SW 1271 (cell line): ENCODE data around the gene TFB2M.

Source experiments
- DNase-seq, 2 experiments: peaks; one replicate each; lab custom pipeline; 2025; lab: John Stamatoyannopoulos, UW

TFB2M gene

DNA sequence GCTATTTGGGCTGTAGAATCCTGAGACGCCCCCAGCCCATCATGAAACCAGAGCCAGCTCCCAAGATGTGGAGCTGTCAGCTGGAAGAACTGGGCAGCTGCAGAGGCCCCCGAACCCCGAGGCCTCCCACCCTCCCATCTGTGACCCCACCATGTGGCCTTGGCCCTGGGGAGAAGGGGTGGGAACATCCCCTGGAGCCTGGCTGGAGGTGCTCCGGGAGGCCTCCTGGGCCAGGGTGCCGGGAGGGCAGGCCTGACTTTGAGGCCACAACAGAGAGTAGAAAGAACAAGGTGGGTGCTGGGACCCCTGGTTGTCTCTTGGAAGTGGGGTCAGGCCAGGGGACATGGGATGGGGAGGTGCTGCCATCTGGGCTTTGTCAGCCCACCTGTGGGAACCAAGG lies 53.0 kb downstream of the TFB2M start:
- no peak for DNase-seq

DNA sequence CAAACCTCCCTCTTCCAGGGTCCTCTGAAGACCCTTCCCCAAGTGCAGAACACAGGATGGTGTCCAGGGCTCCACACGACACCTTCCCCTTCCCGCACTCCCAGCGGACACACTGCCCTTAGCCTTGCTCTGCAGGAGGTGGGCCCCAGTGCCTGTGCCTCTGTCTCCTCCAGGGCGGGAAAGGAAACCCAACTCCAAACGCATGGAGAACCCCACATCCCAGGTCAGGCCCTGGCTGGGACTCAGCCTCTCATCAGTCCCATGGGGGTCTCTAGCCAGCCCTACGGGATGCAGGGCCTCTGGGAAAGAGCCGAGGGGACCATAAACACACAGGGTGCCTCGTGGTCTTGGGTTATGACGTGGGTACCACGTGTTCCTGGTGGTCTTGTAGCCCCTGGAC lies 53.4 kb downstream of the TFB2M start:
- no peak for DNase-seq

DNA sequence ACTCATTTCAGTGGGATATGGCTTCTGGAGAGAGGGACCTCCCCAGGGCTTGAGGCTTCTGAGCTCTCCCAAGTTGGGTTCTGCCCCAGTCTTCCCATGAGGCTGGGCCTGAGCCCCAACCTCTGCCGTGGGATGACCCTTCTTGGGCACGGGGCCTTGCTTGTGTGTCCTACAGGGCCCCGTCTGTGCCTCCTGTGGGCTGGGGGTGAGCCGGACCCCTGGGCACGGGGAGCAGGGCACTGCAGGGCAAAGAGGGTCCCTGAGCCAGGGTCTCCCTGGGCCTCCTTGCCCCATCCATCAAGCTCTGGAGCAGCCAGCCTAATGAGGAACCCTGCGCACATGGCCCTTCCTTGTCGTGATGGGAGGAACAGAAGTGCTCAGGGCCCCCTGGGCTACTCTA lies 53.8 kb downstream of the TFB2M start:
- no peak for DNase-seq

DNA sequence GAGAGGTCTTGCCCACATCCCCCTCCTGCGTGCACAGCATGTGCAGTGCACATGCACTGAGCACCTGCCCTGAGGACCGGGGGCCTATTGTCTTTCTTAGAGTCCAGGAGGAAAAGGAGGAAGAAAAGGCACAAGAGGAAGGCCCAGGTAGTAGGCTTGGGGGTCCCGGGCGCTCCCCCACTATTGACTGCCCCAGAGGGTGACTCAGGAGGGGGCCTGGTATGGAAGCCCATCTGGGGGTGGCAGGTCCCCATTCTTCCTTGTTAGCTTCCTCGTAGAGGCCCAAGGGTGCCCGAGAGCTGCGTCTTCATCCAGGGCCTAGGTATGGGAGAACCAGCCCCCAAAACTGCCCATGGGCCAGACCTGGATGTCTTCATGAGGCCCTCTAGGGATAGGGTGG lies 54.9 kb downstream of the TFB2M start:
- DNase-seq, result no peak

DNA sequence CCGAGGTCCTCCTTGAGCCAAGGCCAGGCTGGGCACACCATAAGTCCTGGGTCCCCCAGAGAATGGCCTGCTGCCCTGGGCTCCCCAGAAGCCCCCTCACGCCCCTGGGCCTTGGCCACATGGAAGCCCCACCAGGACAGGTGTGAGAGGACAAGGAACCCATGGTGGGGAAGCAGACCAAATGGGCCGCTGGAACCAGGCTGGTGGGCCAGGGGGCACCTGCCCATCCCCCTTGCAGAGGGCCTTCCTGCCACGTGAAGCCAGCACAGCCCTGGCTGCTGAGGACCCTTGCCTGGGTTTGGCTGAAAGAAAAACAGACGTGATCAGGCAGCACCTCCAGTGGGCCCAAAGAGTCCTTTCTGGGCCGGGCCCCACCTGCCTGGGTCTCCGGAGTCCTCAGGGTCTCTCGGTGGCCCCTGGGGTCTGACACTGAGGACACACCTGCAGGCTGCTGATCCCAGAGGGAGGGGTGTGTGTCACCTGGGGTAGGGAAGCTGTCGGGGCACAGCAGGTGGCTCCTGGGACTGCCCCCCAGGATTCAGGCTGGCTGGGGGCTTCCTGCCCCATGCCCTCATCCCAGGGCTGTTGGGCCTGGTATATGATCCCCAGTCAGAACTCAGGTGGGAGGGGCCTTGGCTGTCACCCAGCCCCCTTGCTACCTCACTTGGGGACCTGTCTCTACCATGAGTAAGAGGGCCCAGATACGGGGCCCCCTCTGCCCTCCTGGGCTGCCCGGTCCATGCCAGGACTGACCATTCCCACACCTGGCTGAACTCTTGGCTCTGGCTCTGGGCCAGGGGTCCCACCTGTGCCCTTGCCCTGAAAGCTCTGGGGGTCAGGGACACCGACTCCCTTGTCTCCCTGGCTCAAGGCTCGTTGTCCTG lies 55.7 kb downstream of the TFB2M start:
- no peak for DNase-seq

DNA sequence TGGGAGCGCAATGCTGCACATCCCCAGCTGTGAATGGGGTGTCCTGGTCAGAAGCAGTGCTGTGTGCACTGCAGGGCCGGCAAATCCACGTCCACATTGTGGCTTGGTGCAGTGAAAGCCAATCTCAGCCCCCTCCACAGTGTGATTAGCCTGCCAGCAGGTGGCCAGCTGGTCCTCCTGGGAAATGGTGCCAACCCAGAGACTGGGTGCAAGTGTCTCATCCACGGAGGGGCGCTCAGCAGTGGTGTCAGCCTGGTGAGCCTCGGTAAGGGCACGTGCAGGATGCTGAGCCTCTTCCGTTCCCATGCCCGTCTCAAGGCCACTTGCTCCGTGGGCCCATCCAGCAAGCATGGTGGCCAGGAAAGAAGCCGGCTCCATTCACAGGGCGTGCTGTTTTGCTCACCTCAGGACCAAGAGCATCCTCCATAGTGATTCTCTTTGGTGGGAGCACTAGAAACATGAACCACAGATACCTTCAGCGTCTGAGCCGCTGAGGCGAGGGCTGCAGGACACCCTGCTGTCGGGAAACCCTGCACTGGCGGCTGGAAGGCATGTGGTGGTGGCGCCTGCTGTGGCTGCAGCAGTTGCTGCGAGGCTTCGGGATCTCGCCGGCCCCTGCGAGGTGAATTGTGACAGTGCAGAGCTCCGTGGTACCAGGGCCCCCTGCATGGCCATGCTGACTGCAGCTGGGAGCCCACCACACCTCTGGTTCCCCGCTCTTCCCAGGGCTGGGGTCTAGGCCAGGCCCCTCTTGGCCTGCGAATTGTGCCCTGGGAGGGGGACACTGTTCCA lies 57.0 kb downstream of the TFB2M start:
- no peak for DNase-seq

DNA sequence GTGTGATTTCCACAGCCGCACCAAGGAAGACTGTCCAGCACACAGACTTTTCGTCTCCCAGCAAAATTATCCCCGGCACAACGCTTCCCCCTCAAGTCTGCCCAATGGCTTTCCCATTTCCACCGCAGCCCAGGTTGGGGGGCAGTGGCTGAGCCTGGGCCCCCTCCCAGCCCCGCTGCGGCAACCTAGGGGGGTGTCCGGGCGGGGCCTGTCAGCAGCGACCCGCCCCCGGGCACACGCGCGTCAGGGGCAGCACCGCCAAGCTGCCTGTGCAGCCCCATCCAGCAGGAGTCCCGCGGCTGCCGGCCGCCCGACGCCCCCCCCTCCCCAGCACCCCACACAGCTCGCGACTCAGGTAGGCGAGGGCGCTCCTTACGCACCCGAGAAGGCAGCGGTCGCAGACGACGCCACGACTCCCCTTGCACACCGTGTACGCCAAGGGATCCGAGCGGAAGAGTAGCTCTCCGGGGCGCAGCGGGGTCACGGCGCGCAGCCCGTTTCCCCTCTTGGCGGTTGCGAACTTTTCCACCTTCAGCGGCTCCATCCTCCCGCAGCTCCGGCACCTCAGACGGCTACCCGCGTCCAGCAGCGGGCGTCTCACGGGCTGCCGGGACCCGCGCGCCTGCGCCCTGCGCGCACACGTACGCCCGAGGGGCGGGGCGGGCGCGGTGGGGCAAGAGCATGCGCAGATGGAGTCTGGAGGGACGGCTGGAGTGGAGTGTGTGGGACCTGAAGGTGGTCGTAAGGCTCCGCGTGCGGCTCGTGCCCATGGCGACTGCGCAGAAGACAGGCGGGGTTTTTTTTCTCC lies 59.2 kb downstream of the TFB2M start, which contains the start of gene SMYD3:
Gene SMYD3 (minus strand): TSS at position 606 of the 808 bp plus-strand sequence.
- DNase-seq, result peak; percentile 85 to 89

DNA sequence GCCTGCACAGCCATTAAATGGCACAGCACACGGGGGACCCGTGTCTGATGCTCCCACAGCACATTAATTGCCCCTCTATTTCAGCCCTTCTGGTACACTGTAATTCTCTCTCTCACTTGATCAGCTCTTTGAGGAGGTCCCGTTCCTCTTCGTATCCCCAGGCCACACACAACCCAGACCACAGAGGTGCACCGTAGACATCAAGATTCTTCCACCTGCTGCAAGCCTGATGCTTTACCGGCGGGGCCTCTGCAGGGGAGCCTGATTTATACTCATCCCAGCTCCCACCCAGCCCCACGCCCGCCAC lies 59.7 kb downstream of the TFB2M start:
- no peak for DNase-seq

DNA sequence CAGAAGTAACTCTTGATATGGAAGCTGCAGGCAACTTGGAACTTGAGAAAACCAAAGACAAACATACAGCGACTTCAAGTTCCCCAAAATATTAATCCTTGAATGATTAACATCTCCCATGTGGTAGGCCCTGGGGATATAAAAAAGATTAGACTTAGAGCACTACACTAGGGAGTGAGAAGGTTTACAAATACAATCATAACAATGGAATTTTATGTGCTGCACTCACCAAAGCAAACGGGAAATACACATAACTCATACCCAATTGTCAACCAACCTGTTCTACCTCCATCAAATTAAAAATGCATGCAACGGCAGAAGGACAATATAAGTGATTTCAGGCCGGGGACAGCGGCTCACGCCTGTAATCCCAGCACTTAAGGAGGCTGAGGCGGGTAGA lies 62.7 kb downstream of the TFB2M start:
- DNase-seq, result peak in 1 of 2 experiments; percentile 24

DNA sequence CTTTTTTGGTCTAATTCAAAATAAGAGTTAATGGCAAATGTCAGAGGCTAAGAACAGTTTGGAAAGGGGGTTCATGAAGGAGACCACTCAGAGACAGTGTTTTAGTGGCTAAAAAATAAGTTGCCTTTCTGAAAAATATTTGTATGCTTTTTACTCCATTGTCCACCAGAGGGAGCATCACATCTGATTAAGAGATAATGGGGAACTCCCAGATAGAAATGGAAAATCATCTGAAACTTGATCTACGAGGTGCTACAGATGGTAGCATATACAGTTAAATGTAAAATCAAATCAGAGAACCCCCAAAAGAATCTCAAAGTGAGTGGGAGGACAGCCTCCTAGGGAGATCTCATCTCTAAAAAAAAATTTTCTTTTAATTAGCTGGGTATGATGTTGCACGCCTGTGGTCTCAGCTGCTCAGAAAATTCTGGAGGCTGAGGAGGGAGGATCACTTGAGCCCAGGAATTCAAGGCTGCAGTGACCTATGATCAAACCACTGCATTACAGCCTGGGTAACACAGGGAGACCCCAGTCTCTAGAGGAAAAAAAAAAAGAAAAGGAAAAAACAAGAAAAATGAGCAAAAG lies 68.6 kb downstream of the TFB2M start:
- DNase-seq, result peak; percentile 26 to 88

DNA sequence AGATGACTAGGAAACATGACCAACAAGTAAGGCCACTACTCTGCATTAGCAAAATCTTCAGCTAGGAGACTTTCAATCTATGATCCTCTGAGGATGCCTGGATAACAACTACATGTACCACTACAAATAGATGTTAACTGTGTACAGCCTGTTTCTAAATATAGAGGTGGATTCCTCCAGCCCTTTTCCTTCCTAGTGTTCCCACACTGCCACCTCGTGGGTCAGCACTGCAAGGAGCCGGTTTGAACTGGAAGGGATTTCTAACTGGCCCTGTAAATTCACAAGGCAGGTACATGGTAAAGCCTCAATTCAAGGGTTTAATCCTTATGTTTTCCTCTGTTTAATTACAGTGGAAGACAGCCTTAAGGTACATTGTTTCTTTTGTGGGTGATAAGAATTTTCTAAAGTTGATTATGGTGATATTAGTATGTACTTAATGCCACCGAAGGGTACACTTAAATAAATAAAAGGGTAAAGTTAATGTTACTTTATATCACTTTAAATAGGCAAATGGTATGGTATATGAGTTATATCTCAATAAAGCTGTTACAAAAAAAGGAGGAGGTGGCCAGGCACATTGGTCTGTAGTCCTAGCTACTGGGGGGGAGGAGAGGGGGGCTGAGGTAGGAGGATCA lies 73.3 kb downstream of the TFB2M start:
- DNase-seq, result peak; percentile 31 to 84

DNA sequence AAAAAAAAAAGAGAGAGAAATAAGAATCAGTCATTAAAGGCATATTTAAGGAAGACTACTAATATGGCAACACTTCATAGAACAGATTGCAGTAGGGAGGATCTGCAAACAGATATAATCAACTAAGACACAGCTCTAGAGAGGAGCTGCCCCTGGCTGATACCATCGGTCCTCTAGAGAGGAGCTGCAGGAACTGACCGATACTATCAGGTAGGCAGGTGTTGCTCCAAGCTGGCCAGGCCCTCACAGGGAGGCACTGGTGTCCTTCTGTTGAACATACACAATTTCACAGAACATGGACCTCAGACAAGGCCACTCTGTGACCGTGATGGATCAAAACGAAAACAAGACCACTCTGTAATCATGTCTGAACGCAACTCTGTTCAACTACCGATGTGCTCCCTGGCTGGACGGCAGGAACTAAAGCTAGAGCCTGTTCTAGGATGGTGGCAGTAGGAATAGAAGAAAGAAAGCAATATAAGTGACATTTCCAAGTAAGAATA lies 74.5 kb downstream of the TFB2M start:
- no peak for DNase-seq
